ENCODE results near the gene TEX47.
A peak's percentile ranks its signal among the peaks of the same experiment; 100 is the strongest.

Gene TEX47

GRCh38 chr7:88795553-88795952, at the start of gene TEX47:
Gene TEX47, minus strand, starts transcription at chr7:88795737. Its CDS starts 795 bp downstream, at chr7:88794942.
- DNase-seq (ENCODE audit: low spot score), result no peak

- DNase-seq (ENCODE audit: low spot score), result no peak
Observed at GRCh38 chr7:88845091-88845490, 49.6 kb upstream of the TEX47 start.

- no peak for DNase-seq (ENCODE audit: low spot score)
Observed at GRCh38 chr7:88842201-88842600, 46.7 kb upstream of the TEX47 start.

- DNase-seq (ENCODE audit: low spot score), result peak; percentile 4
Observed at GRCh38 chr7:88835147-88835728, 39.7 kb upstream of the TEX47 start.

GRCh38 chr7:88826222-88826621, 30.7 kb upstream of the TEX47 start:
- DNase-seq (ENCODE audit: low spot score), result no peak

GRCh38 chr7:88818552-88818951, 23.0 kb upstream of the TEX47 start:
- DNase-seq (ENCODE audit: low spot score), result no peak

- no peak for DNase-seq (ENCODE audit: low spot score)
Observed at GRCh38 chr7:88806280-88807037, 10.9 kb upstream of the TEX47 start.

GRCh38 chr7:88801046-88801445, 5.5 kb upstream of the TEX47 start:
- DNase-seq (ENCODE audit: low spot score), result no peak

- DNase-seq (ENCODE audit: low spot score), result no peak
Observed at GRCh38 chr7:88792361-88792760, 3.2 kb downstream of the TEX47 start.

GRCh38 chr7:88791891-88792290, 3.6 kb downstream of the TEX47 start:
- no peak for DNase-seq (ENCODE audit: low spot score)

- DNase-seq (ENCODE audit: low spot score), result peak; percentile 15
Observed at GRCh38 chr7:88789480-88790064, 6.0 kb downstream of the TEX47 start.

- no peak for DNase-seq (ENCODE audit: low spot score)
Observed at GRCh38 chr7:88787777-88788176, 7.8 kb downstream of the TEX47 start.

- DNase-seq (ENCODE audit: low spot score), result no peak
Observed at GRCh38 chr7:88775838-88776237, 19.7 kb downstream of the TEX47 start.

- DNase-seq (ENCODE audit: low spot score), result no peak
Observed at GRCh38 chr7:88772776-88773175, 22.8 kb downstream of the TEX47 start.

GRCh38 chr7:88771417-88771816, 24.1 kb downstream of the TEX47 start:
- DNase-seq (ENCODE audit: low spot score), result no peak

- no peak for DNase-seq (ENCODE audit: low spot score)
Observed at GRCh38 chr7:88761779-88762178, 33.8 kb downstream of the TEX47 start.

- no peak for DNase-seq (ENCODE audit: low spot score)
Observed at GRCh38 chr7:88760136-88760515, 35.4 kb downstream of the TEX47 start.

GRCh38 chr7:88759230-88760135, 36.1 kb downstream of the TEX47 start, which contains the start of gene ZNF804B:
Gene ZNF804B, plus strand, starts transcription at chr7:88759700. Its CDS starts 277 bp downstream, at chr7:88759977.
- DNase-seq (ENCODE audit: low spot score), result no peak

- DNase-seq (ENCODE audit: low spot score), result peak; percentile 25
Observed at GRCh38 chr7:88758381-88759229, 36.9 kb downstream of the TEX47 start.

- DNase-seq (ENCODE audit: low spot score), result no peak
Observed at GRCh38 chr7:88757371-88757770, 38.2 kb downstream of the TEX47 start.

GRCh38 chr7:88756802-88757201, 38.7 kb downstream of the TEX47 start:
- no peak for DNase-seq (ENCODE audit: low spot score)
